ENCODE results near the gene BATF. TPM values are rescaled to one million over a fixed set of nuclear protein-coding genes. Genes with fewer than 3 reads are reported as not detected.
"Not testable (repeated sequence)": the region's sequence is repeated elsewhere in the genome, so short reads cannot be mapped to it uniquely, and the experiment has no call there.

The BATF gene
- total RNA-seq (5.1 TPM), polyA plus RNA-seq (8.9 TPM)

- Histone ChIP-seq H3K36me3 (ENCODE audit: insufficient read depth) (no peaks in the 10 kb centered on the region), H3K27ac (ENCODE audit: low read depth) (peak within 1 kb of the TSS; percentile 73), H3K4me3 (ENCODE audit: low read depth, low read length) (peak within 1 kb of the TSS; percentile 42), H3K4me1 (ENCODE audit: insufficient read depth) (no peaks in the 10 kb centered on the region)
- 63% methylated on average over 13 of the region's 13 CpGs for WGBS
- DNase-seq (ENCODE audit: extremely low spot score): no peak
Measured at GRCh38 chr14:75522224-75522982, at the start of gene BATF. TSS of gene BATF (plus strand) at chr14:75522469. CDS start at chr14:75522683, 214 bp downstream.

GRCh38 chr14:75474127-75474526, 48.1 kb upstream of the BATF start:
- not testable (repeated sequence) for H3K4me3 ChIP-seq (ENCODE audit: low read depth, low read length); H3K4me1 ChIP-seq (ENCODE audit: insufficient read depth); DNase-seq (ENCODE audit: extremely low spot score); H3K36me3 ChIP-seq (ENCODE audit: insufficient read depth); H3K27ac ChIP-seq (ENCODE audit: low read depth)
- 78% methylated on average over 6 of the region's 6 CpGs for WGBS

GRCh38 chr14:75476274-75476995, 45.8 kb upstream of the BATF start:
- no peak for DNase-seq (ENCODE audit: extremely low spot score)
- 57% methylated on average over 11 of the region's 11 CpGs for WGBS

GRCh38 chr14:75477881-75478280, 44.4 kb upstream of the BATF start:
- Histone ChIP-seq H3K4me3 (ENCODE audit: low read depth, low read length) (no peak overlapping the region), H3K36me3 (ENCODE audit: insufficient read depth) (no peaks in the 10 kb centered on the region), H3K27ac (ENCODE audit: low read depth) (no peak overlapping the region), H3K4me1 (ENCODE audit: insufficient read depth) (no peaks in the 10 kb centered on the region)
- no peak for DNase-seq (ENCODE audit: extremely low spot score)
- 94% methylated on average over 5 of the region's 5 CpGs for WGBS

More at GRCh38 chr14:75476274-75476995, 45.8 kb upstream of the BATF start:
- H3K4me3 ChIP-seq (ENCODE audit: low read depth, low read length): no peak overlapping the region
- no peaks in the 10 kb centered on the region for H3K4me1 ChIP-seq (ENCODE audit: insufficient read depth)
- no peak overlapping the region for H3K27ac ChIP-seq (ENCODE audit: low read depth)
- no peaks in the 10 kb centered on the region for H3K36me3 ChIP-seq (ENCODE audit: insufficient read depth)

GRCh38 chr14:75479770-75480600, 42.3 kb upstream of the BATF start:
- Histone ChIP-seq H3K36me3 (ENCODE audit: insufficient read depth) (no peaks in the 10 kb centered on the region), H3K27ac (ENCODE audit: low read depth) (no peak overlapping the region), H3K4me3 (ENCODE audit: low read depth, low read length) (no peak overlapping the region), H3K4me1 (ENCODE audit: insufficient read depth) (no peaks in the 10 kb centered on the region)
- WGBS: 46% methylated on average over 11 of the region's 11 CpGs
- DNase-seq (ENCODE audit: extremely low spot score): no peak

GRCh38 chr14:75482366-75482765, 39.9 kb upstream of the BATF start:
- WGBS: 100% methylated on average over 4 of the region's 4 CpGs
- no peaks in the 10 kb centered on the region for H3K4me1 ChIP-seq (ENCODE audit: insufficient read depth)
- DNase-seq (ENCODE audit: extremely low spot score): no peak
- no peak overlapping the region for H3K4me3 ChIP-seq (ENCODE audit: low read depth, low read length)
- no peak overlapping the region for H3K27ac ChIP-seq (ENCODE audit: low read depth)
- H3K36me3 ChIP-seq (ENCODE audit: insufficient read depth): no peaks in the 10 kb centered on the region

GRCh38 chr14:75484711-75485429, 37.4 kb upstream of the BATF start:
- H3K36me3 ChIP-seq (ENCODE audit: insufficient read depth): no peaks in the 10 kb centered on the region
- 66% methylated on average over 4 of the region's 4 CpGs for WGBS
- DNase-seq (ENCODE audit: extremely low spot score): no peak
- H3K4me1 ChIP-seq (ENCODE audit: insufficient read depth): no peaks in the 10 kb centered on the region
- H3K4me3 ChIP-seq (ENCODE audit: low read depth, low read length): no peak overlapping the region
- H3K27ac ChIP-seq (ENCODE audit: low read depth): no peak overlapping the region

GRCh38 chr14:75486318-75486717, 36.0 kb upstream of the BATF start:
- Histone ChIP-seq H3K27ac (ENCODE audit: low read depth) (no peak overlapping the region), H3K36me3 (ENCODE audit: insufficient read depth) (no peaks in the 10 kb centered on the region), H3K4me1 (ENCODE audit: insufficient read depth) (no peaks in the 10 kb centered on the region), H3K4me3 (ENCODE audit: low read depth, low read length) (no peak overlapping the region)
- no peak for DNase-seq (ENCODE audit: extremely low spot score)
- 65% methylated on average over 1 of the region's 1 CpG for WGBS

- H3K4me3 ChIP-seq (ENCODE audit: low read depth, low read length): no peak overlapping the region
- WGBS: 79% methylated on average over 7 of the region's 7 CpGs
- H3K4me1 ChIP-seq (ENCODE audit: insufficient read depth): no peaks in the 10 kb centered on the region
- DNase-seq (ENCODE audit: extremely low spot score): no peak
- H3K27ac ChIP-seq (ENCODE audit: low read depth): no peak overlapping the region
- no peaks in the 10 kb centered on the region for H3K36me3 ChIP-seq (ENCODE audit: insufficient read depth)
Measured at GRCh38 chr14:75487155-75487671, 35.1 kb upstream of the BATF start.

- Histone ChIP-seq H3K4me3 (ENCODE audit: low read depth, low read length) (no peak overlapping the region), H3K4me1 (ENCODE audit: insufficient read depth) (no peaks in the 10 kb centered on the region), H3K27ac (ENCODE audit: low read depth) (no peak overlapping the region), H3K36me3 (ENCODE audit: insufficient read depth) (no peaks in the 10 kb centered on the region)
- 87% methylated on average over 6 of the region's 6 CpGs for WGBS
- no peak for DNase-seq (ENCODE audit: extremely low spot score)
Measured at GRCh38 chr14:75489480-75489837, 32.8 kb upstream of the BATF start.

GRCh38 chr14:75491376-75491978, 30.8 kb upstream of the BATF start:
- no peak for DNase-seq (ENCODE audit: extremely low spot score)
- Histone ChIP-seq H3K4me1 (ENCODE audit: insufficient read depth) (no peaks in the 10 kb centered on the region), H3K27ac (ENCODE audit: low read depth) (no peak overlapping the region), H3K36me3 (ENCODE audit: insufficient read depth) (no peaks in the 10 kb centered on the region), H3K4me3 (ENCODE audit: low read depth, low read length) (no peak overlapping the region)
- WGBS: 83% methylated on average over 14 of the region's 14 CpGs

- no peaks in the 10 kb centered on the region for H3K36me3 ChIP-seq (ENCODE audit: insufficient read depth)
- no peak overlapping the region for H3K27ac ChIP-seq (ENCODE audit: low read depth)
- DNase-seq (ENCODE audit: extremely low spot score): no peak
- H3K4me3 ChIP-seq (ENCODE audit: low read depth, low read length): no peak overlapping the region
- 91% methylated on average over 9 of the region's 9 CpGs for WGBS
- no peaks in the 10 kb centered on the region for H3K4me1 ChIP-seq (ENCODE audit: insufficient read depth)
Measured at GRCh38 chr14:75492832-75493591, 29.3 kb upstream of the BATF start.
